ENCODE data around the gene KRTAP4-16. TPM values are rescaled to one million over a fixed set of nuclear protein-coding genes. Genes with fewer than 3 reads are reported as not detected.
A peak's percentile ranks its signal among the peaks of the same experiment; 100 is the strongest.

The KRTAP4-16 gene
- total RNA-seq, 1 donor from 2014 or later, result not detected

GRCh38 chr17:41133880-41134735 is 32.1 kb upstream of the KRTAP4-16 start:
- H3K79me2 ChIP-seq (ENCODE audit: low read depth), result no peaks in the 10 kb centered on the region
- peak overlapping the region; percentile 6 for H2AFZ ChIP-seq (replicated peaks)
- Mint-ChIP-seq H3K27ac (no peak overlapping the region), H3K4me3 (no peak overlapping the region), H3K27me3 (ENCODE audit: insufficient read depth, low read depth) (no peaks in the 10 kb centered on the region), H3K36me3 (no peaks in the 10 kb centered on the region), H3K4me1 (no peaks in the 10 kb centered on the region), H3K9me3 (peaks cover 2% of the 10 kb centered on the region)
- no peak overlapping the region for H3K27ac ChIP-seq
- H3K36me3 ChIP-seq, result no peaks in the 10 kb centered on the region
- no peaks in the 10 kb centered on the region for H3F3A ChIP-seq (ENCODE audit: low read depth)
- DNase-seq (ENCODE audit: low spot score), result no peak
- H3K27me3 ChIP-seq, result no peaks in the 10 kb centered on the region
- H3K4me3 ChIP-seq, result no peak overlapping the region
- TF ChIP-seq CTCF (IDR thresholded peaks at IDR 0.05), result no peak
- no peak for TF ChIP-seq EZH2 (IDR thresholded peaks at IDR 0.05)
- no peak for TF ChIP-seq EZH2phosphoT487 (IDR thresholded peaks at IDR 0.05)
- no peak overlapping the region for H3K4me2 ChIP-seq
- peaks cover 5% of the 10 kb centered on the region for H3K9me3 ChIP-seq (ENCODE audit: low read depth)
- no peaks in the 10 kb centered on the region for H4K20me1 ChIP-seq (ENCODE audit: low read depth)
- H3K9ac ChIP-seq, result no peak overlapping the region
- no peaks in the 10 kb centered on the region for H3K4me1 ChIP-seq

GRCh38 chr17:41131979-41132378 is 30.0 kb upstream of the KRTAP4-16 start:
- no peak for DNase-seq (ENCODE audit: low spot score)
- no peaks in the 10 kb centered on the region for H3F3A ChIP-seq (ENCODE audit: low read depth)
- Mint-ChIP-seq H3K27ac (no peak overlapping the region), H3K36me3 (no peaks in the 10 kb centered on the region), H3K9me3 (no peaks in the 10 kb centered on the region), H3K4me3 (no peak overlapping the region), H3K4me1 (no peaks in the 10 kb centered on the region), H3K27me3 (ENCODE audit: insufficient read depth, low read depth) (no peaks in the 10 kb centered on the region)
- no peaks in the 10 kb centered on the region for H3K4me1 ChIP-seq
- no peak for TF ChIP-seq CTCF (IDR thresholded peaks at IDR 0.05)
- TF ChIP-seq EZH2 (IDR thresholded peaks at IDR 0.05), result no peak
- TF ChIP-seq EZH2phosphoT487 (IDR thresholded peaks at IDR 0.05), result no peak
- no peaks in the 10 kb centered on the region for H3K79me2 ChIP-seq (ENCODE audit: low read depth)
- no peak overlapping the region for H3K9ac ChIP-seq
- H3K27ac ChIP-seq, result no peak overlapping the region
- H2AFZ ChIP-seq (replicated peaks), result no peak overlapping the region
- no peaks in the 10 kb centered on the region for H3K27me3 ChIP-seq
- no peaks in the 10 kb centered on the region for H4K20me1 ChIP-seq (ENCODE audit: low read depth)
- H3K36me3 ChIP-seq, result no peaks in the 10 kb centered on the region
- no peak overlapping the region for H3K4me2 ChIP-seq
- no peak overlapping the region for H3K4me3 ChIP-seq
- peaks cover 2% of the 10 kb centered on the region for H3K9me3 ChIP-seq (ENCODE audit: low read depth)

GRCh38 chr17:41127371-41127770 is 25.4 kb upstream of the KRTAP4-16 start:
- TF ChIP-seq EZH2 (IDR thresholded peaks at IDR 0.05) (no peak), EZH2phosphoT487 (IDR thresholded peaks at IDR 0.05) (no peak), CTCF (IDR thresholded peaks at IDR 0.05) (no peak)
- Mint-ChIP-seq H3K9me3 (no peaks in the 10 kb centered on the region), H3K27me3 (ENCODE audit: insufficient read depth, low read depth) (peaks cover 2% of the 10 kb centered on the region), H3K4me3 (no peak overlapping the region), H3K36me3 (no peaks in the 10 kb centered on the region), H3K27ac (no peak overlapping the region), H3K4me1 (peaks cover 5% of the 10 kb centered on the region)
- no peaks in the 10 kb centered on the region for H3K79me2 ChIP-seq (ENCODE audit: low read depth)
- no peaks in the 10 kb centered on the region for H3K36me3 ChIP-seq
- H3K9me3 ChIP-seq (ENCODE audit: low read depth), result no peaks in the 10 kb centered on the region
- H3F3A ChIP-seq (ENCODE audit: low read depth), result no peaks in the 10 kb centered on the region
- no peak overlapping the region for H3K27ac ChIP-seq
- H3K9ac ChIP-seq, result no peak overlapping the region
- no peak for DNase-seq (ENCODE audit: low spot score)
- H3K4me3 ChIP-seq, result no peak overlapping the region
- no peaks in the 10 kb centered on the region for H3K4me1 ChIP-seq
- H4K20me1 ChIP-seq (ENCODE audit: low read depth), result no peaks in the 10 kb centered on the region
- no peak overlapping the region for H2AFZ ChIP-seq (replicated peaks)
- H3K4me2 ChIP-seq, result no peak overlapping the region
- H3K27me3 ChIP-seq, result no peaks in the 10 kb centered on the region
